Stimulated activated CD4-positive, alpha-beta T cell treated with anti-CD3 and anti-CD28 coated beads, Interleukin-1b, Interleukin-23, amount 100 ng/mL, for 24 hours (primary cell): ENCODE measurements around the gene PXMP2.

ENCODE experiments used
- DNase-seq, 4 experiments: peaks; one replicate each; pipeline ENCODE4 v3.0.0-alpha.2; 2020; ENCODE audit warnings: low read depth in 4 of 4, low spot score in 1 of 4

Gene PXMP2

DNA sequence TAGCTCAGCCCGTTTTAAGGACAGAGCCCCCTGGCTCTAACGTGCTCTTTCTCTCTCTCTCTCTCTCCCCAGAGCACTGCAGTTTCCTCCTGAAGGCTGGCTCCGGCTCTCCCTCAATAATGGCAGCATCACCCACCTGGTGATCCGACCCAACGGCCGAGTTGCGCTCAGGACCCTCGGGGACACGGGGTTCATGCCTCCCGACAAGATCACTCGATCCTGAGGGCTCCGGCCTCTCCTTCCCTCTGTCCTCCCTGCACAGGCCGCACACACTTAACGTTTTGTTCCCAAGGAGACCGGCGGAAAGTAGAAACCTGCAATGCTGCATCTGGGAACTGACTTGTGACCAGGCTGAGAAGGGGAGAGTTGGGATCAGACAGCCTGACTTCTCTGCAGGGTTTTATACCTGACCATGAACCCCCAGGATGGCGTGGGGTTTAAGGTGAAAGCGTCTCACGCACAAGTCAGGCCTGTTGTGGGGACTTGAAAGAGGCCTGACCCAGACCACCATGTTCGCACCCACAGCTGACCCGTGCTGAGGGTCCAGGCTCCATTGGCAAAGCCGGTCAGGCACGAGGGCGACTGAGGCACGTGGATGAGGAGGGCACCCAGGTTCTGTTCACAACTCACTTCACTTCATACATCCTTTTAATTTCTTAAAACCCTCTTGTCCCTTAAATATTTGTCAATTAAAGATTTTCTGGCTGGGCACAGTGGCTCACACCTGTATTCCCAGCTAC, 33.4 kb downstream of the PXMP2 start:
- DNase-seq, result no peak

DNA sequence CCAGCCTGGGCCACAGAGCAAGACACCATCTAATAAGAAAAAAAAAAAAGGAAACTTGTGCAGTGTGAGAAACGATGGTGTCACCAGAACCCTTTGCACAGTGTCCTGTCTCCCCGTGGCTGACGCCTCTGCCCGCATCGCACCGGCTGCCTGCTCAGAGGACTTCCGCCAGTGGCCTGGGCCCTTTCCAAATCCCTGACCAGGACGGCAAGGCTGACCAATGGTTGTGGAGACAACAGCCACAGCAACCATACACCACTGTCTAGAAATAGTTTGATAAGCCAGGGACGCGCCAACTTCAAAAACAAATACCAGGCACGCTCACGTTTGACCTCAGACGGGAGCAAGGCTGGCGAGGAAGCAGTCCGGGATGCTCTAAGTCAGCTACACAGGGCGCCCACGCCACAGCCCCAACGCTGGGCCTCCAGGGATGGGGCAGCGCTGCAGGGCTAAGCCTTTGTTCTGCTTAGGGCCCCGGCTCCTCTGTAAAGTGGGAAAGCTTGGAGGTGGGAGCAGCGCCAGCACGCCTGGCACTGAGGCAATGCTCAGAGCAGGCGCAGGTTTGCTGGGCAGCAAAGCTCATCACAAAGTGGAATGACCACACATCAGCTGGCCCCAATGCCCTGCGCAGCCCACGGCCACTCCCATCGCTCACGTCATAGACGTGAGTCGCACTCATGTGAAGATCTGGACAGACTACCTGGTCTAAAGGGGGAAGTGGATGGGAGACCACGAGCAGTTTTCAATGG, 35.8 kb downstream of the PXMP2 start:
- no peak for DNase-seq

DNA sequence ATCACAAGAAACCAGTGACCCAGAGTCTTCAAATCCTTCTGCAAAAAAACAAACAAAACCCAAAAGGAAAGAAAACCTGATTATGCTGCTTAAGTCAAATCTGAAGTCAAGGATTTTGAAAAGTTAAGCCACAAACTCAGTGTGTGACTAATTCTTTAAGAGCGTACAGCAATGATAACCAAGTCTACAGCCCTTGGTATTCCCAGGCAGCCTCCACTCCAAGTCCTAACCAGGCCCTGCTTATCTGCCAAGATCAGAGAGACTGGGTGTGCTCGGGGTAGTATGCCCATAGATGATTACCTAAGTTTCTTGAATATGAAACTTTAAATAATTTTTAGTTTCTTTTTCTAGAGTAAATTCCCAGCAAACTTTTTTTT, 36.4 kb downstream of the PXMP2 start:
- DNase-seq, result no peak

DNA sequence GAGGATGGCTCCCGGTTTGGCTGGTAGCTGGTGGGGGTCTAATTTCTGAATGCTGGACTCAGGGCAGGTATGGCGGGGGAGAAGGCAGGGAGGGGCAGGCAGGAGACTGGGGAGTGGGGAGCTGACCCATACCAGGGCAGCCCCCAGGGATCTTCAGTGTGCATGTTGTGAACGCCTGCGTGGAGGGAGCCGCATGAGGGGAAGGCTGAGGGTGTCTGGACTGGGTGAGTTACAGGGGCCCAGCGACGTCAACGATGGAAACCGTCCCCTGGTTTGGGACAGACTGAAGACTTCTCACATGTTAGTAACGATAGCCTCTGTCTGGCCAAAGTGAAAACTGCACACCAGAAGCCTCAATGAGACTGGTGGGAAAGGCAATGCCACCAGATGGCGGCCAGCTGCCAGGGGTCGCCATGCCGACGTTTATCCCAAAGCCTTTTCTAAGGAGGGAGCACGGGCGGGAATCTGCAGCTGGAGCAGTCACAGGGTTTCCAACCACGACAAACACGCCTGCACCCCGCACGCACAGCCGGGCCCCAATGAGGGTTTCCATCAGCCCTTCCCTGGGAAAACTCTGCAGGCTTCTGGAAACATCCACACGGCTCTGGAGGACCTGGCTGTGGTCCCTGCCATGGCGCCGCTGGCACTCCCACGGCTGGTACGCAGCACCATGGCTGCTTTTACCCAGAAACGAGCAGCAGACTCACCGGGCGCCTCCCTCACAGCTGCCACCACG, 37.3 kb downstream of the PXMP2 start:
- DNase-seq, result no peak

DNA sequence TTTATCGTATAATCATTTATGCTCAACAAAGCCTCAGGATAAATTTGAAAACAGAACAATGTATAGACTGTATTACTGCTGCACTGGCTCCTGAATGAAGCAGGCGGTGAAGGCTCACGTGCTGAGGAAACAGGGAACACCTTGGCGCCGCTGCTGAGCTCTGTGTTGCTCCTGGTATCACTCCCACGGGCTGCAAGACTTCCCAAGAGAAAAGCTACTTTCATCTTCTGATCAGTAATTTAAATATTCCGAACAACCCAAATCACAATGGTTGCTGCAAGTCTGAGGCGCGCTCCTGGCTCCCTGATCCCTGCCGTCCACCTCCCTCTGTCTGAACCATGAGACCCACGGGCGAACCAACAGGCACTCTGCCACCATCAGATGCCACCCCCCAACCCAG, 39.0 kb downstream of the PXMP2 start:
- no peak for DNase-seq

DNA sequence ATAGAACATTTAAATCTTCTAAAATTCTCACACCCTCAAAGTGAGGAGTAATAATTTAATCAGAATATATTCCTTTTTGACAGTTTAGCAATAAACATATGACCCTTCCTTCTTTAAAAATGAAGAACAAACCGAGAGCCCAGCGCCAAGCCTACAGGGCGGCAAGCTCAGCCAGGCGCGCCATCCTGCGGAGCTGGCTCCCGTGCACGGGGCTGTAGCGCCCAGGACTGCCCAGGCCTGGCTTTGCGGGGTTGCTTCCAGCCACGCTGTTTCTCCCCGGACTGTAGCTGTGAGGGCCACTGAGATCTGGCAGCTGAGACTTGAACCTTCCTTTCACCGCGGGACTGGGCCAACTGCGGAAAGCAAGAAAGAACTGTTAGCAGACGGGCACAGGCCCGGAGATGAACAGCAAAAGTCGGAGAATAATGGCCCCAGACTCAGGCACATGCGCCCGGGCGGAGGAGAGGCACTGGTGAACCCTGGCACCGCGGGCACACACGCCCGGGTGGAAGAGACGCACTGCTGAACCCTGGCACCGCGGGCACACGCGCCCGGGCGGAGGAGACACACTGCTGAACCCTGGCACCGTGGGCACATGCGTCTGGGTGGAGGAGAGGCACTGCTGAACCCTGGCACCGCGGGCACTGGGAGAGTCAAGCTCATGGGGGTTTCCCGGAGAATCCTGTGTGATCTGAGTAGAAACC, 39.9 kb downstream of the PXMP2 start:
- DNase-seq, result no peak

DNA sequence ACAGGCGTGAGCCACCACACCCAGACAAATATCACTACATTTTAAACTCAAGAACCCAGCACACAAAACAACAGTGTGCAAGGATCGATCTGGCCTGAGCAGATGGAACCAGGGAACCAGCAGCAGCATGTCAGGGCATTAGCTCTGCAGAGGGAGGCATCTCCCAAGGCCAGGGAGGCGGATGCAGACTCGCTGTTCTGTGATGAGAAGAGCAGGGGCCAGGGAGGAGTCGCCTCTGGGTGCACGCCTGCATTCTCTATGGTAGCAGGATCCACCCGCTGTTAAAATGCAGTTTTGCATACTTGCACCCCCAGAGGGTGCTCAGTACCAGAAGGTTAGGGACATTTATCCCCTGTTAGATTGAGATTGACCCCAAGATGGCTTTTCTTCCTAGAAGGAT, 41.1 kb downstream of the PXMP2 start:
- DNase-seq, result no peak

DNA sequence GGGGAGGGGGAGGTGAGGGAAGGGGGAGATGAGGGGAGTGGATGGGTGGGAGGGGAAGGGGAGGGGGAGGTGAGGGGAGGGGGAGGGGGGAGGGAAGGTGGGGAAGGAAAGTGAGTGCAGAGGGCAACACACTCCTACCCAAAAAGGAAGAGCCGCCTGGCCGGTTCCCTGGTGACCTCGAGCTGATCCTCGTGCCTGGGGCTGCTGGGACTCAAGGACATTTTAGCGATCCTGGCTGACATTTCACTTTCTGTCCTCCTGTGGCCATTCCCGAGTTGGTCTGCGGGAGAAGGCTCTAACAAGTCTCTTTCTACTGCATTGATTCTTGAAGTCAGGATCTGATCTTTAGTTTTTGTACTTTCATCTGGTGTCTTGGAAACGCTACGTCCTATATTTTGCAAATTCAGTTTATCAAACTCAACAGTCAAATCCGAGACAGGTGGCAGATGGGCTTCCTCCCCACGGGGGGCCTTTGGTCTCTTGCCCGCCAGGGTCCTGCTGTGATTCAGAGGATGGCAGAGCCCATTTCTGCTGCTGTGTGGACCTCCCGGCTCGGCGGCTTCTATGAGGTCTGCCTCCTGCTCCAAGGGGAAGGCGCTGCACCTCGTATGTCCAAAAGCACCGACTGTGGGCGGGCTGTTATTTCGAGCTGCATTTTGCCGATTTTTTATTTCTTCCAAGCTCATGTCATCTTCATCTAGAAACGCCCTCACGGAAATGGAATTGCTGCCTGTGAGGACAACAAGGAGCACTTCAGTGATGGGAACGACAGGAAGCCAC, 42.3 kb downstream of the PXMP2 start:
- no peak for DNase-seq

DNA sequence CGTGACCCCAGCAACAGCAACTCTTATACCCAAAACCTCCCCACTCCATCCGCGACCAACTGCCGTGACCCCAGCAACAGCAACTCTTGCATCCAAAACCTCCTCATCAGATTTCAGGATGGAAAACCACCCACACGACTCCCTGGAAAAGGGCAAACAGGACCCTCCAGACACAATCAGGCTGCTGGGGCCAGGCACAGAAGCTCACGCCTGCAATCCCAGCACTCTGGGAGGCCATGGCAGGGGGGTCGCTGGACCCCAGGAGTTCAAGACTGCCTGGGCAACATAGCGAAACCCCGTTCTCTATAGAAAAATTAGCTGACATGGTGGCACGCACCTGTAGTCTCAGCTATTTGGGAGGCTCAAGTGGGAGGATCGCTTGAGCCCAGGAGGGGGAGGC, 43.0 kb downstream of the PXMP2 start:
- no peak for DNase-seq

DNA sequence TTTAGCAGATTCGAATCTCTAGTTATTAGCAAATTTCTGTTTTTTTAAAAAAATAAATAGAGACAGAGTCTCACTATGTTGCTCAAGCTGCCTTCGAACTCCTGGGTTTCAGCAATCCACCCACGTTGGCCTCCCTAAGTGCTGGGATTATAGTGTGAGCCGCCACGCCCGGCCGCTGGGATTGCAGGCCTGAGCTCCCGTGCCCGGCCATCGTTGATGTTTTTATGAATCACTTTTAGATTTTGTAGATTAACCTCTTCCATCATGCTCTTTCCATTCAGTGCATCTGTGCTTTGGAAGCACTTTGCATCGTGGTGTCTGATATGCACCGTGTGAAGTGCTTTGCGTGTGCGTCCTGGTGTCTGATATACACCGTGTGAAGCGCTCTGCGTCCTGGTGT, 44.2 kb downstream of the PXMP2 start:
- no peak for DNase-seq

DNA sequence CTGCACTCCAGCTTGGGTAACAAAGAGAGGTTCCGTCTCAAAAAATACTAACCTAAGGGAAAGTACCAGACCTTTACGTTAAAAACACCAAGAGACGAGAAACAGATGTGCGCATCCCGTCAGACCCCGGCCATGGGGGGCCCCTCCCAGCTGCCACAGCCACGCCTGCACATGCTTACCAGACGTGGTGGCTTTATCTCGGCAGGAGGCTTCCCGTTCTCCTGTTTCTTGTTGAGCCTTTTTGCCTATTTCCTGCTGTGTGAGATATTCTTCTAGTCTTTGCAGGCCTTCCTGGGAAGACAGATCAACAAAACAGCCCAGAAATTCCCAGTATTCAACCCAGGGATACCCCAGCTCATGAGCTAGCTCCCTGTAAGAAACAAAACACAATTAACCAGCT, 46.8 kb downstream of the PXMP2 start:
- no peak for DNase-seq

DNA sequence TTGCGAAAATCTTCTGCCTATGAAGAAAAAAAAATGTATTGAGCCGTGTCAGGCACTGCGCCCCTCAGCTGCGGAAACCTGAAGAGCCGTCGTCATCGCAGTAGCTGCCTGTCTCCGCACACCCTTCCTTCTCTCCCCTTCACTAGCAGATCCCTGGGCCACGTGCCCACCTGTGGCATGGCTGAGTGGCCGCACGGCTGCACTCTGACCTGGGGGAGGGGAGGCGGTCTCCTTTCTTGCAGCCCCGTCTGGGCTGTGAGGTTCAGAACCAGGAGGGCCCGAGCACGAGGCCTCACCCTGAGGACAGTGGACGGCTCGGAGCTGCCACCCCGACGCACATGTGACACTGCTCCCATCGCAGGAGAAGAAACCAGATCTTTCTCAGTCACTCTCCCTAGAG, 48.1 kb downstream of the PXMP2 start:
- DNase-seq, result no peak

DNA sequence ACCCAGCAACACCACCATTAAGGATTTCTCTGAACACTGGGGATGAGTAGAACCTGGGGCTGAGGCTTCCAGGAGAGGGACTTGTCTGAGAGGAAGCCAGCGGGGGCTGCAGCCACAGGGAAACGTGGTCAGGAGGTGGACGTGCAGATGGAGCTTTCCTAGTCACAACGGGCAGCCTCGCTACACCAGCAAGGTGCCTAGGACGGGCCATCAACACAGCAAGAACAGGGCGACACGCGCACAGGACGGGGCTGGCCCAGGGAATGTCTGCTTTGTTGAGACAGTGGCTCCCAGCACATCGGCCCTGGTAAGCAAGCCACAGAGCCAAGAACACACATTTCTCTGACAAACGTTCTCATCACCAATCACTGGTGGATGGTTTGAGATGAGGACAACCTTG, 49.0 kb downstream of the PXMP2 start:
- no peak for DNase-seq

DNA sequence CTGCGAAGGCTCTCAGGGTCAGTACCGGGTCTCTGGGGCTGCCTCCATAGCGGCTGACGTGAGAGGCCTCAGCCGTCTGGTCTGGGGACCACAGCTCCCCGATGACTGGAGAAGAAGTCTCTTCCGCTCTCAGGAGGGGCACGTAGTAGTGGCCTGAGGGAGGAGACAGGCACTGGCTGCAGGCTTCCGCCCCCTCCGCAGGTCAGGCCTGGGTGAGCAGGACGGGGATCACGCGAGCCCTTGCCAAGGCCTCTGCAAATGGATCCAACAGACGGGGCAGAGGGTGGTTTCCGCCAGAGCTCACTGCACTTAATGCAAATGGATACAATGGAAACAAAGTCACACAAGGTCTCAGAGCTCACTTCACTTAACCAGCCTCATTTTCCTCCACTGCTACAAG, 49.5 kb downstream of the PXMP2 start:
- no peak for DNase-seq

DNA sequence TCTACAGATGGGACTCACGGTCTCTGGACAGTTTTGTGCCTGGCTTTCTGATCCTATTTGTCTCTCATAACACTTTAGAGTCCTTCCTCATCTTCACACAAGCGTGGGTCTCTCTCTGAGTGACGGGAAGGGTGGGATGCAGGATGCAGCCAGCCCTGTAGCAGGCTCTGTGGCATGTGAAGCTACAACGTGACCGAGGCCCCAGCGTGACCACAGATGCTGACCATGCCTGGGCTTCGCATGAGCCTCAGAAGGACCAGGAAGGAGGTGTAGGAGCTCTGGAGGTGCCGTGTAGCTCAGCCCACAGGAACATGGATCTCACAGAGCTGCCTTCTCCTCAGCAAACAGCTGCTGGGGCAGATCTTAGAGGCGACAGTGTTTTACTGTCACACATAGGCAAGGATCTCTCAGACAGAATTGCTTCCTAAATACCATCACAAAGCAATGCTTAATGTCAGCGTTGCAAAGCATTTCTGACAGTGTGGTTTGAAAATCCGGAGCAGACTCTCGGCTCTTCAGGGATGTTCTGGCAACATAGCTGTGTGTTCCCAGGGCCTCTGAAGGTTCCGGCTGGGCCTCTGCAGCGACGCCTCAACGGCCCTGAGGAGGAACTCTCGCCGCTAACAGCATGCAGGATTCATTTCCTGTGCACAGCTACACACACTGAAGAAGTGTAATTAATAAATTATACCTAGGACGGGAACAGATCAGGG, 52.4 kb downstream of the PXMP2 start:
- no peak for DNase-seq

DNA sequence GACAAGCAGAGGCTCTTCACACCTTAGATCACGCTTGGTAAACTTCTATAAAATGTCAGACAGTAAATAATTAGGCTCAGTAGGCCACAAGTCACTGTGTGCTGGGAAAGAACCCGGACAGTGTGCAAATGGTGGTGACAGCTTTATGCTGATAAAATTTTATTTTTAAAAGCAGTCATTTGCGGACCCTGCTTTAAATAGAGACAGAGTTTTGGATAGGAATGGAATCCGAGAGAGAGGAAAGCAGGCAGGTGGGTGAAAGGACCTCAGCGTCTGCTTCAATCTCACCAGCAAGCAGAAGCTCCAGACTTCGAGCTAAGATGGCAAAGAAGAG, 52.9 kb downstream of the PXMP2 start:
- no peak for DNase-seq

DNA sequence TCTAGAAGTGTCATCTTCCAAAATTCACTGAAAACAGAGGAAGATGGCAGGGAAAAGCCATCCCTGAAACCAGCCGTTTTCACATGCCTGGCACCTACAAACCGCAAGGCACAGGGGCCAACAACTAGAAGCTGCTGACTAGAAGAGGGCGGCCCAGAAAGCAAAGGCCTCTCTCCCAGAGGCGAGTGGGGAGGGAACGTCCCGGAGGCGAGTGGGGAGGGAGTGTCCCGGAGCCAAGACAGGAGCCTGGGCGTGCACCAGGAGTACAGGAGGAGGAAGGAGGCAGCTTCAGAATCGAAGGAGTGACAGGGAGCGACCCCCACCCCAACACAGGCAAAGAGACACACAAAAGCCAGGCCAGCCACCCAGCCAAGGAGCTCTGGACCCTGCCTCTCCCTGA, 53.3 kb downstream of the PXMP2 start:
- no peak for DNase-seq

DNA sequence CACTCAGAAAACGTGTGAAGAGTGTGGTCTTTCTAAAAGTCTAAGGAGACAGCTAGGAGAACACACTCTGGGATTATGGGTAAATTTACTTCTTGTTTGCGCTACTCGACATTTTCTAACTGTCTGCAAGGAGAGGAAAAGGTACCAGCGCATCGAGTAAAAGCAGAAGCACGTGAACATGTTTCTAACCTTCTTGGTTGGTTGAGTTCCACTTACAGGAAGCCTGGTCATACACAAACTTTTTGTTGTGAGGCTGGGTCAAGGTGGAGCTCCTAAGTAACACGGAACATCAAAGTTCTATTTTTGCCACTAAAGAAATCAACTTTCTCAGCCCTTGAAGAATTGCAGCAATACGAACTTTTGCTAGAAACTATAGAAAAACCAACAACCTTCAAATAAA, 54.2 kb downstream of the PXMP2 start:
- no peak for DNase-seq

DNA sequence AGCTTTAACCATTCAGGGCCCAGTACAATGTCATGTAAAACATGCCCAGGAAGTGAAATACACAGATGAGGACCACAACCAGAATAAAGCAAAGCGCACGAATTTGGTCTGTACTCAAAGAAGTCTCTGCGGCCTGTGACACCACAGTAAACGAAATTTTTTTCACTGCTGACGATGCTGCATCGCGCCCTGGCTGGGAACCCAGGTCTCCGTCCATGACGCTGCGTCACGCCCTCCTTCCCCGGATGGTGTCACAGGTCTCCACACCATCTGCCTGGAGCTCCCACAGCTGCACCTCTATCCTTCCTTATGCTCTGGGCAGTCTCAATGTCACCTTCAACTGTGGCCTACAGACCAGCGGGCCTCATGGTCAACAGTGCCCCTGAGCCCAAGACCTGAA, 56.4 kb downstream of the PXMP2 start:
- no peak for DNase-seq

DNA sequence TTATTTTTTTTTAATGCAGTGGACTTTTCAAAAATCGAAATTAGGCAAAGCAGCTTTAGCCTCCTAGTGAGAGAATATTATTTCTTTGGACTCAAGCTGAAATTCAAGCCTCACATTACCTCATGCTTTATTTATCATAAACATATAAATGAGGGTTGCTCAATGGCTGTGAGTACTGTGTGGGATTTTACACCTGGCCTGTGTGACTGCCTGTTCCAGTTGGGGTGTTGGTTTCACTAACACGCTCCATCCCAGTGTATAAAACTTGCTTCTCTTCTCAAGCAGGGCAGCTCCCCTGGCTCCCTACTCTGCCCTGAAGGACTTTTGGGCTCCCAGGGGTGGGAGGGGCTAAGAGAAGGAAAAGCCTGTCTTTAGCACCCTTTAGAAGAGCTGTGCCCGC, 59.2 kb downstream of the PXMP2 start:
- no peak for DNase-seq
